Heart left ventricle (tissue), 16 donors: ENCODE results near the gene HPSE2. TPM values are rescaled to one million over a fixed set of nuclear protein-coding genes. Genes with fewer than 3 reads are reported as not detected.

Experiments
- ATAC-seq, 4 donors: fragments of 200-7000 bp; cut with Tn5 transposase; one replicate each; pipeline ENCODE4 v1.9.1; 2020 to 2022; ENCODE audit warnings: moderate library complexity in 4 of 4, mild to moderate bottlenecking in 3 of 4, moderate number of reproducible peaks in 1 of 4
- DNase-seq, 5 donors: peaks; one replicate each; pipeline ENCODE4 v3.0.0-alpha.2; 2020
- H3K27ac ChIP-seq, 12 donors: fragments of 200-600 bp; sonication (generic) in 4 of 12; one replicate each; pipeline versions ENCODE4 v1.5.0 to v1.8.0; 2016 to 2022; ENCODE audit warnings: mild to moderate bottlenecking in 2 of 12
- H3K27me3 ChIP-seq, 9 donors: fragments of 200-600 bp; sonication (generic) in 2 of 9; one replicate each; pipeline versions ENCODE4 v1.5.1 to v1.8.0; 2016 to 2022; ENCODE audit warnings: mild to moderate bottlenecking in 3 of 9
- H3K36me3 ChIP-seq, 9 donors: fragments of 200-600 bp; sonication (generic) in 2 of 9; one replicate each; pipeline versions ENCODE4 v1.5.0 to v1.8.0; 2018 to 2022; ENCODE audit warnings: mild to moderate bottlenecking in 2 of 9
- H3K4me1 ChIP-seq, 12 donors: fragments of 200-600 bp; sonication (generic) in 4 of 12; one replicate each; pipeline versions ENCODE4 v1.5.0 to v1.8.0; 2016 to 2022; ENCODE audit warnings: mild to moderate bottlenecking in 3 of 12
- H3K4me3 ChIP-seq, 12 donors: fragments of 200-600 bp; sonication (generic) in 4 of 12; one replicate each; pipeline versions ENCODE4 v1.5.0 to v1.8.0; 2017 to 2022; ENCODE audit warnings: mild to moderate bottlenecking in 9 of 12, moderate library complexity in 4 of 12
- H3K9me3 ChIP-seq, 12 donors: fragments of 200-600 bp; sonication (generic) in 4 of 12; one replicate each; pipeline versions ENCODE4 v1.5.0 to v1.8.0; 2016 to 2022; ENCODE audit warnings: mild to moderate bottlenecking in 1 of 12
- POLR2A ChIP-seq, 2 donors: fragments of 450-650 bp; IDR thresholded peaks; one replicate each; pipeline ENCODE4 v1.6.1; 2017; ENCODE audit warnings: antibody characterized with exemption in 2 of 2, mild to moderate bottlenecking in 2 of 2, moderate library complexity in 2 of 2
- WGBS, 4 donors: extraction: QIAGEN DNeasy Blood & Tissue Kit in 2 of 4; methylation state at CpG; one replicate each; pipeline versions ENCODE4 v1.1.5 to v1.1.7; 2013 to 2018; 5-methylcytosine and 5-hydroxymethylcytosine counted together
- intact Hi-C, 10 donors: fragments of 100-400 bp; cut with DNase I; formaldehyde crosslinking; loops; one replicate each; pipeline versions ENCODE4 v1.11.1 to v1.14.2; 2022
- polyA plus RNA-seq, 2 donors: library from polyadenylated mRNA; stranded (reverse); fragments of 200-250 nt; gene quantifications; one replicate each; pipeline ENCODE4 v1.2.3, GENCODE V29; 2013
- total RNA-seq, 9 donors: library from RNA; depleted of rRNA in 2 of 9; stranded (reverse); fragments of >200 nt in 2 of 9; fragmentation: NEBNext Ultra II Directional in 3 of 9; extraction: Animal tissue kit (Norgen Biotek cat#: 25700) in 3 of 9; gene quantifications; one replicate each; pipeline versions ENCODE4 v1.1.0 to v1.2.4, GENCODE V29; 2016 to 2023
- TF ChIP-seq, protein P1 (sequence below), 12 donors: fragments of 200-600 bp; sonication (generic) in 4 of 12; IDR thresholded peaks; one replicate each; pipeline versions ENCODE4 v1.5.0 to v1.8.0; 2018 to 2022; ENCODE audit warnings: antibody characterized with exemption in 12 of 12, mild to moderate bottlenecking in 5 of 12
- donor health status: ischemic (EF 13 %, LVEDD 7.1; RV severe dilation, severe dysfunction).
- donor health status: healthy with polysubstance abuse.
- donor health status: DM: no; HTN: yes; CAD: no.
- donor health status: DM: no; HTN: no; CAD: no.
- donor health status: ischemic (EF 25% LVEDD 6.9; RV normal size, moderate dysfunction).
- donor health status: ischemic (EF 25% LVEDD 5.7; RV mildly dilated, moderate dysfunction).
- donor health status: healthy.
- donor health status: DM: yes; HTN: yes; CAD: no.
- donor health status: ischemic (EF 35%, LVEDD 5.7; RV mildly dilated, moderate dysfunction).
- donor health status: nonischemic (EF 11% LVEDD 7.7; RV severe dilation, severe dysfunction).
- donor health status: DM: yes; HTN: yes; CAD: no.
- donor health status: PGD.
- donor health status: ischemic (EF 29% LVEDD 5.4; RV normal size, mild dysfunction).
- donor health status: nonischemic (EF 23%, LVEDD 6.1; RV moderate dilation, normal function).

Gene HPSE2
- total and polyA plus RNA-seq, 11 donors: 0.06 to 0.18 (median 0.12) TPM; not detected in 3

DNA sequence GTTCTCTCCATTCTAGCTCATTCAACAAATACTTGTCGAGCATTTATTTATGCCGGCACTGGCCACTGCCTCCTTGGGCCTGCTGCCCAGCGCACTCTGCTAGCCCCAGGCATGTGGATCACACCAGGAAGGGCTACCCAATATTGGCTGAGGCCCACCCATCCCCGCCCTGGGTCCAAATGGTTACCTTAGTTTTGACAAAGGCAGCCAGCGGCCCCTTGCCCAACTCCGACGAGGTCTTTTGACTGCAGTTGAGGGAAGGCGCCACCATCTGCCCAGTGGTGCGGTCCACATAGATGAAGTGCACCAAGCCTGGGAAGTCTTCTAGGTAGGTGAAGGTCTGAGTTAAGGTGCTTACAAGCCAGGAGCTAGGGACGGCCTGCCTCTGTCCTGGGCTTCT lies 813.5 kb downstream of the HPSE2 start:
- ATAC-seq: no peak
- Histone ChIP-seq H3K27me3 (no peaks in the 10 kb centered on the region), H3K4me3 (no peak overlapping the region), H3K9me3 (no peaks in the 10 kb centered on the region), H3K36me3 (peaks cover 0 to 95% (median 56%) of the 10 kb centered on the region in 9 donors), H3K27ac (no peak overlapping the region), H3K4me1 (peaks cover 0 to 8% (median 0%) of the 10 kb centered on the region in 12 donors)
- intact Hi-C loops: loop anchor here in 1 of 10 donors (10.0 kb wide), 1 partner anchor 753 kb away; no protein-coding TSS in a partner anchor
- TF ChIP-seq, protein P1, sequence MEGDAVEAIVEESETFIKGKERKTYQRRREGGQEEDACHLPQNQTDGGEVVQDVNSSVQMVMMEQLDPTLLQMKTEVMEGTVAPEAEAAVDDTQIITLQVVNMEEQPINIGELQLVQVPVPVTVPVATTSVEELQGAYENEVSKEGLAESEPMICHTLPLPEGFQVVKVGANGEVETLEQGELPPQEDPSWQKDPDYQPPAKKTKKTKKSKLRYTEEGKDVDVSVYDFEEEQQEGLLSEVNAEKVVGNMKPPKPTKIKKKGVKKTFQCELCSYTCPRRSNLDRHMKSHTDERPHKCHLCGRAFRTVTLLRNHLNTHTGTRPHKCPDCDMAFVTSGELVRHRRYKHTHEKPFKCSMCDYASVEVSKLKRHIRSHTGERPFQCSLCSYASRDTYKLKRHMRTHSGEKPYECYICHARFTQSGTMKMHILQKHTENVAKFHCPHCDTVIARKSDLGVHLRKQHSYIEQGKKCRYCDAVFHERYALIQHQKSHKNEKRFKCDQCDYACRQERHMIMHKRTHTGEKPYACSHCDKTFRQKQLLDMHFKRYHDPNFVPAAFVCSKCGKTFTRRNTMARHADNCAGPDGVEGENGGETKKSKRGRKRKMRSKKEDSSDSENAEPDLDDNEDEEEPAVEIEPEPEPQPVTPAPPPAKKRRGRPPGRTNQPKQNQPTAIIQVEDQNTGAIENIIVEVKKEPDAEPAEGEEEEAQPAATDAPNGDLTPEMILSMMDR (IDR thresholded peaks at IDR 0.05): no peak
- TF ChIP-seq POLR2A (IDR thresholded peaks at IDR 0.05): no peak
- WGBS, 4 donors: 94 to 97% (median 96%) methylated on average over 10 of the region's 10 CpGs
- no peak for DNase-seq

- DNase-seq: peak in 4 of 5 donors; percentile 38 to 76 (median 55)
- peaks cover 0 to 11% (median 3%) of the 10 kb centered on the region in 12 donors for H3K4me1 ChIP-seq
- no peak for TF ChIP-seq POLR2A (IDR thresholded peaks at IDR 0.05)
- TF ChIP-seq, protein P1 (IDR thresholded peaks at IDR 0.05): no peak
- ATAC-seq: peak; percentile 61 to 83 (median 80)
- H3K9me3 ChIP-seq: no peaks in the 10 kb centered on the region
- H3K36me3 ChIP-seq: peaks cover 0 to 92% (median 56%) of the 10 kb centered on the region in 9 donors
- H3K27ac ChIP-seq: peak overlapping the region in 4 of 12 donors; percentile 34 to 43 (median 38)
- H3K27me3 ChIP-seq: no peaks in the 10 kb centered on the region
- no peak overlapping the region for H3K4me3 ChIP-seq
- WGBS, 4 donors: 46 to 52% (median 49%) methylated on average over 7 to 9 of the region's 9 CpGs
- intact Hi-C loops: loop anchor here in 1 of 10 donors (10.0 kb wide), 1 partner anchor 754 kb away; no protein-coding TSS in a partner anchor
These were observed 814.9 kb downstream of the HPSE2 start for GRCh38 chr10:98420786-98421185.

DNA sequence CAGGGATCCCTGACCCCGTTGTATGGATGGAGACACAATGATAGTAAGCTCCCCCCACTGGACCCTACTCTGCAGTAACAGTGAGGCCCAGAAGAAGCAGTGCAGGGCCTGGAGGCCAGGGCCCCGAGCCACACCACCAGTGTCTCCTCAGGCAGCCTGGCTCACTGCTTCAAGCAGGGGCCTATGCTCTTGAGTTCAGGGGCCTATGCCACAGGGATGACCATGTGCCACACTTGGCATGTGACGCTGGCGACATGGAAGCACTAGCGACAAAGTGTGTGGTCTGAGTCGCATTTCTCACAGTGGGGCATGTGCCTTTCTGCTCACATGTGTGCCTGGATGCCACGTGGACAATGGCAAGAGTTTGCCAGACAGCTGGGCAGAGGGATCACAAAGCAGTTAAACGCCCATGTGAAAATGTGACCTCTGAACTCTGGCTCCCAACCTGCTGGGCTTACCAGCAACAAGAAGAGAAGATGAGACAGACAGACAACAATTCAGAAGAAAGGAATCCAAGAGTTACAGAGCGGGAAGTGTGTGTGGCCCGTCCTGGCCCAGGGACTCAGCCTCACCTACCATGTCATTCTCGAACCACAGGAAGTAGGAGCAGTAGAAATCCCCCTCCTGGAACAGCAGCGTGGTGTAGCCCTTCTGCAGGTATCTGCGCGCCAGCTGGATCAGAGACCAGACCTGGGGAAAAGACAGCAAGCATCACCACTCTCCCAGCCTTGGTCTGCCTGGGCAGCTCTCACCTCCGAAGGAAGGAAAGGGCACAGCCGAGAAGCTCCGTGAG lies 816.0 kb downstream of the HPSE2 start:
- intact Hi-C loops: loop anchor here in 3 of 10 donors (5.0 to 10.0 kb wide), 3 partner anchors 152 to 755 kb away; partner anchors contain the start of gene LOXL4 (in 1 of the 3)
- H3K9me3 ChIP-seq: no peaks in the 10 kb centered on the region
- H3K27me3 ChIP-seq: no peaks in the 10 kb centered on the region
- DNase-seq (no peak), ATAC-seq (no peak)
- peaks cover 0 to 20% (median 11%) of the 10 kb centered on the region in 12 donors for H3K4me1 ChIP-seq
- no peak overlapping the region for H3K4me3 ChIP-seq
- no peak for TF ChIP-seq POLR2A (IDR thresholded peaks at IDR 0.05)
- TF ChIP-seq, protein P1 (IDR thresholded peaks at IDR 0.05): no peak
- WGBS, 4 donors: 92 to 97% (median 95%) methylated on average over 13 to 17 of the region's 17 CpGs
- H3K27ac ChIP-seq: no peak overlapping the region
- peaks cover 0 to 81% (median 54%) of the 10 kb centered on the region in 9 donors for H3K36me3 ChIP-seq
